CD14-positive monocyte (primary cell): Measurements from ENCODE around the gene WDR72. TPM values are rescaled to one million over a fixed set of nuclear protein-coding genes. Genes with fewer than 3 reads are reported as not detected.

Source experiments
- DNase-seq, 3 donors: peaks; one replicate each; pipeline ENCODE4 v3.0.0-alpha.2; 2011 to 2022
- H2AFZ ChIP-seq: 2 replicates; pipeline ENCODE4 v1.6.0; 2012; ENCODE audit warnings: mild to moderate bottlenecking, low read depth, low read length, inconsistent platforms; ENCODE audit not compliant: insufficient read depth, poor library complexity, severe bottlenecking
- H3K27ac ChIP-seq, 2 donors: 1 replicate in 1 of 2; 2 replicates in 1 of 2; pipeline ENCODE4 v1.5.1; 2012 to 2013; ENCODE audit warnings: low read length in 2 of 2, control low read depth in 1 of 2, inconsistent platforms in 1 of 2, low read depth in 1 of 2, mild to moderate bottlenecking in 1 of 2
- H3K27me3 ChIP-seq, 2 donors: one replicate each; pipeline versions ENCODE4 v1.6.0 to v1.6.1; 2011 to 2013; ENCODE audit warnings: low read length in 2 of 2; ENCODE audit not compliant: control insufficient read depth in 2 of 2, insufficient read depth in 2 of 2
- H3K36me3 ChIP-seq, 2 donors: replicated peaks in 1 of 2; 1 replicate in 1 of 2; 2 replicates in 1 of 2; pipeline versions ENCODE4 v1.5.1 to v1.6.1; 2012 to 2013; ENCODE audit warnings: low read length in 2 of 2, control low read depth in 1 of 2, inconsistent platforms in 1 of 2, mild to moderate bottlenecking in 1 of 2; ENCODE audit not compliant: insufficient read depth in 2 of 2, control insufficient read depth in 1 of 2
- H3K4me1 ChIP-seq, 2 donors: 1 replicate in 1 of 2; 2 replicates in 1 of 2; pipeline versions ENCODE4 v1.5.1 to v1.6.1; 2012 to 2013; ENCODE audit warnings: low read length in 2 of 2, control low read depth in 1 of 2, inconsistent platforms in 1 of 2, mild to moderate bottlenecking in 1 of 2, moderate library complexity in 1 of 2; ENCODE audit not compliant: insufficient read depth in 2 of 2, control insufficient read depth in 1 of 2
- H3K4me2 ChIP-seq: replicated peaks from 2 replicates; pipeline ENCODE3; 2012; ENCODE audit warnings: low read length, moderate library complexity, mild to moderate bottlenecking; ENCODE audit not compliant: poor library complexity, severe bottlenecking; ENCODE audit errors: extremely low read depth
- H3K4me3 ChIP-seq, 3 experiments: fragments of 200-600 bp in 1 of 3; sonication (generic) in 1 of 3; replicated peaks in 1 of 3; 1 replicate in 2 of 3; 2 replicates in 1 of 3; pipeline ENCODE4 v1.5.1; 2011 to 2013; ENCODE audit warnings: low read length in 3 of 3, mild to moderate bottlenecking in 3 of 3, control low read depth in 2 of 3, low read depth in 2 of 3, inconsistent platforms in 1 of 3, moderate library complexity in 1 of 3
- H3K79me2 ChIP-seq: 2 replicates; pipeline ENCODE4 v1.6.0; 2012; ENCODE audit warnings: mild to moderate bottlenecking, control low read depth, inconsistent platforms, low read length, moderate library complexity; ENCODE audit not compliant: insufficient read depth
- H3K9ac ChIP-seq: 2 replicates; pipeline ENCODE4 v1.6.0; 2017; ENCODE audit warnings: low read length, mild to moderate bottlenecking; ENCODE audit not compliant: insufficient read depth, poor library complexity, severe bottlenecking
- H3K9me3 ChIP-seq, 2 donors: replicated peaks in 1 of 2; 1 replicate in 1 of 2; 2 replicates in 1 of 2; pipeline versions ENCODE4 v1.5.1 to v1.6.1; 2012 to 2013; ENCODE audit warnings: low read length in 2 of 2, control low read depth in 1 of 2; ENCODE audit not compliant: control insufficient read depth in 1 of 2, insufficient read depth in 1 of 2
- H4K20me1 ChIP-seq: 2 replicates; pipeline ENCODE4 v1.6.0; 2012; ENCODE audit warnings: mild to moderate bottlenecking, low read length, control low read depth, moderate library complexity; ENCODE audit not compliant: insufficient read depth
- H3K27ac Mint-ChIP-seq, 7 donors: one replicate each; pipeline ENCODE4 v1.8.0; 2020; ENCODE audit warnings: mild to moderate bottlenecking in 7 of 7, mixed read lengths in 7 of 7, moderate library complexity in 6 of 7, inconsistent platforms in 2 of 7
- H3K27me3 Mint-ChIP-seq, 3 donors: one replicate each; pipeline ENCODE4 v1.8.0; 2021 to 2022; ENCODE audit warnings: low read depth in 3 of 3, mild to moderate bottlenecking in 3 of 3, mixed read lengths in 3 of 3, moderate library complexity in 3 of 3, inconsistent platforms in 1 of 3
- H3K36me3 Mint-ChIP-seq, 2 donors: one replicate each; pipeline ENCODE4 v1.8.0; 2020; ENCODE audit warnings: mixed read lengths in 2 of 2, inconsistent platforms in 1 of 2, mild to moderate bottlenecking in 1 of 2
- H3K4me1 Mint-ChIP-seq: one replicate; pipeline ENCODE4 v1.8.0; 2020; ENCODE audit warnings: mild to moderate bottlenecking, mixed read lengths
- H3K4me3 Mint-ChIP-seq, 2 donors: one replicate each; pipeline ENCODE4 v1.8.0; 2020; ENCODE audit warnings: mild to moderate bottlenecking in 2 of 2, mixed read lengths in 2 of 2, moderate library complexity in 1 of 2
- H3K9me3 Mint-ChIP-seq, 7 donors: one replicate each; pipeline ENCODE4 v1.8.0; 2020 to 2022; ENCODE audit warnings: mixed read lengths in 7 of 7, mild to moderate bottlenecking in 6 of 7, moderate library complexity in 6 of 7, inconsistent platforms in 2 of 7
- WGBS: methylation state at CpG from one replicate; pipeline ENCODE4 v1.1.5; 2013; ENCODE audit warnings: missing lambda C conversion rate; ENCODE audit not compliant: insufficient coverage; 5-methylcytosine and 5-hydroxymethylcytosine counted together
- intact Hi-C, 2 donors: fragments of 100-400 bp; cut with micrococcal nuclease; formaldehyde crosslinking; loops; one replicate each; pipeline versions ENCODE4 v1.15.0 to v1.15.1; 2023
- polyA plus RNA-seq, 3 donors: library from polyadenylated mRNA; depleted of rRNA in 1 of 3; unstranded in 2 of 3; stranded (reverse) in 1 of 3; fragments of 300-500 nt in 2 of 3; fragments of >200 nt in 1 of 3; fragmentation: Illumina TruSeq in 2 of 3; gene quantifications; 1 replicate in 2 of 3; 2 replicates in 1 of 3; pipeline ENCODE4 v1.2.3, GENCODE V29; 2012 to 2021
- TF ChIP-seq, protein P1 (sequence below): fragments of 200-600 bp; IDR thresholded peaks from one replicate; pipeline ENCODE4 v1.8.0; 2022; ENCODE audit warnings: antibody characterized with exemption, mild to moderate bottlenecking

WDR72 gene
- polyA plus RNA-seq, 3 donors = not detected

DNA sequence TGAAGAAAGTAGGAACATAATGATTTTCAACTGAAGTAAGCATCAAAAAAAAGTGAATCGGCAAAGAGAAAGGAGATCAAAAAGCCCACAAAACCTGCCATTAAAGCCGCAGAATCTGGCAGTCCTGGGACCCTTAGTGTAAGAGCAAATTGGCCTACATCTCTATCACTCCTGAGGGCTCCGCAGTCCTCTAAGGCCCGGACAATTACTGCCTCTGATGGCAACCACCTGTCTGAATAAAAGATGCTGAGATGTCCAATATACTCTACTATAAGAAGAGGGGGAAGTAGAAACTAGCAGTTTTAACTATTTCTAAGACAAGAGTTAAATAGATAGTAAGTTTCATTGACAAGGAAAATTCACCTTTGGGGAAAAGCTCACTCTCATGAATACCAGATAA, 20.3 kb downstream of the WDR72 start:
- no peak overlapping the region for H2AFZ ChIP-seq
- DNase-seq = no peak
- H3K4me1 ChIP-seq = no peaks in the 10 kb centered on the region
- no peaks in the 10 kb centered on the region for H3K36me3 Mint-ChIP-seq
- H3K27me3 Mint-ChIP-seq = peaks cover 0 to 2% (median 1%) of the 10 kb centered on the region in 3 donors
- no peaks in the 10 kb centered on the region for H3K27me3 ChIP-seq
- intact Hi-C loops = no loop called here
- H3K9ac ChIP-seq = no peak overlapping the region
- H3K4me1 Mint-ChIP-seq = no peaks in the 10 kb centered on the region
- H3K36me3 ChIP-seq = no peaks in the 10 kb centered on the region
- H3K79me2 ChIP-seq = no peaks in the 10 kb centered on the region
- H3K4me2 ChIP-seq = no peak overlapping the region
- 100% methylated on average over 1 of the region's 4 CpGs for WGBS
- no peak overlapping the region for H3K4me3 ChIP-seq
- no peak overlapping the region for H3K27ac ChIP-seq
- no peak overlapping the region for H3K4me3 Mint-ChIP-seq
- no peaks in the 10 kb centered on the region for H4K20me1 ChIP-seq
- peaks cover 0 to 4% (median 0%) of the 10 kb centered on the region in 7 donors for H3K9me3 Mint-ChIP-seq
- no peak overlapping the region for H3K27ac Mint-ChIP-seq
- no peaks in the 10 kb centered on the region for H3K9me3 ChIP-seq
- TF ChIP-seq, protein P1, sequence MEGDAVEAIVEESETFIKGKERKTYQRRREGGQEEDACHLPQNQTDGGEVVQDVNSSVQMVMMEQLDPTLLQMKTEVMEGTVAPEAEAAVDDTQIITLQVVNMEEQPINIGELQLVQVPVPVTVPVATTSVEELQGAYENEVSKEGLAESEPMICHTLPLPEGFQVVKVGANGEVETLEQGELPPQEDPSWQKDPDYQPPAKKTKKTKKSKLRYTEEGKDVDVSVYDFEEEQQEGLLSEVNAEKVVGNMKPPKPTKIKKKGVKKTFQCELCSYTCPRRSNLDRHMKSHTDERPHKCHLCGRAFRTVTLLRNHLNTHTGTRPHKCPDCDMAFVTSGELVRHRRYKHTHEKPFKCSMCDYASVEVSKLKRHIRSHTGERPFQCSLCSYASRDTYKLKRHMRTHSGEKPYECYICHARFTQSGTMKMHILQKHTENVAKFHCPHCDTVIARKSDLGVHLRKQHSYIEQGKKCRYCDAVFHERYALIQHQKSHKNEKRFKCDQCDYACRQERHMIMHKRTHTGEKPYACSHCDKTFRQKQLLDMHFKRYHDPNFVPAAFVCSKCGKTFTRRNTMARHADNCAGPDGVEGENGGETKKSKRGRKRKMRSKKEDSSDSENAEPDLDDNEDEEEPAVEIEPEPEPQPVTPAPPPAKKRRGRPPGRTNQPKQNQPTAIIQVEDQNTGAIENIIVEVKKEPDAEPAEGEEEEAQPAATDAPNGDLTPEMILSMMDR = no peak

DNA sequence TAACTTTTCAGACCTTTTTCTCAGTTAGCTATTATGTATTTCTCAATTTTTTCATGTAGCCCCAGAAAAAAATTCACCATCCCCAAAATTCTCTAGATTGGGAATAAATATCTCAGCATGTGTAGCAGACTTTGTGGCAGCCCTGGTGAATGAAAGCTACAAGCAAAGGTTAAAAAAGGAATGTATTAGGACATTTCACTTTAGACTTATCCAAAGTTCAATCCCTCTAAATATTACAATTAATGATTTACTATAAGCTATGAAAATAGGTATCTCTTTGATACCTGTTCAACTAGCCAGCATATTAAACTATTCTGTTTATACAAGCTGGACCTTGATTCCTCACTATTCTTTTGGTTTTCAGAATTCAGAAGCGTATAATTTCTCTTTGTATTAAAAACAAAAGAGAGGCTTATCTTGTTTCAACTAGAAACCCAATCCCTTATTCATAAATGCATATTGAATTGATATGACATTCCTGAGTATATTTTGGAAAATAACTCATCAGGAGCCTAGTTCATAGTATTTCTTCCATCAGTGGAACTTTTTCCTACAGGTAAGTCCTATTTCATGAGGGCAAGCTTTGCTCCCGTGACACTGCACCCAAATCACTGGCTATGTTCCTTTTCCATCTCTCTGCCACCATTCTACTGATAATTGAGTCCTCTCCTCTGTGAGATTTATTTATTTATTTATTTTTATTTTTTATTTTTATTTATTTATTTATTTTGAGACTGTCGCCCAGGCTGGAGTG, 38.0 kb downstream of the WDR72 start:
- Histone ChIP-seq H3K9me3 (no peaks in the 10 kb centered on the region), H3K36me3 (no peaks in the 10 kb centered on the region), H2AFZ (no peak overlapping the region), H3K4me2 (no peak overlapping the region), H4K20me1 (no peaks in the 10 kb centered on the region), H3K4me3 (no peak overlapping the region), H3K79me2 (no peaks in the 10 kb centered on the region), H3K9ac (no peak overlapping the region), H3K27me3 (peaks cover 0 to 2% of the 10 kb centered on the region in 2 donors), H3K4me1 (no peaks in the 10 kb centered on the region), H3K27ac (no peak overlapping the region)
- intact Hi-C loops = no loop called here
- no peak for DNase-seq
- no peak overlapping the region for H3K27ac Mint-ChIP-seq
- no peaks in the 10 kb centered on the region for H3K4me1 Mint-ChIP-seq
- H3K4me3 Mint-ChIP-seq = no peak overlapping the region
- H3K36me3 Mint-ChIP-seq = no peaks in the 10 kb centered on the region
- WGBS = no CpG with 5 or more reads among the region's 3 CpGs
- TF ChIP-seq, protein P1 = no peak
- H3K27me3 Mint-ChIP-seq = peaks cover 0 to 2% (median 0%) of the 10 kb centered on the region in 3 donors
- H3K9me3 Mint-ChIP-seq = peaks cover 0 to 3% (median 0%) of the 10 kb centered on the region in 7 donors
